GM12878 (cell line): ENCODE results near the gene FCRLA. TPM values are rescaled to one million over a fixed set of nuclear protein-coding genes. Genes with fewer than 3 reads are reported as not detected.

ENCODE experiments used
- ATAC-seq: fragments of 200-7000 bp; cut with Tn5 transposase; 3 replicates; pipeline ENCODE4 v1.9.1; 2020; ENCODE audit warnings: mild to moderate bottlenecking, moderate library complexity
- BruUV-seq: library from RNA; stranded (reverse); fragments of 400-500 nt; replicated peaks from 2 replicates; lab custom pipeline; 2021; lab: Mats Ljungman, UMichigan
- CTCF ChIA-PET: fragments of 300-600 bp; sonication (Branson Sonifier 250); formaldehyde crosslinking; extraction: SDS; loops from one replicate; lab custom pipeline; 2021; ENCODE audit warnings: inconsistent platforms; lab: Yijun Ruan, JAX
- POLR2A ChIA-PET: fragments of 350-600 bp; formaldehyde crosslinking; extraction: SDS; loops from one replicate; lab custom pipeline; 2021; ENCODE audit warnings: inconsistent platforms; lab: Charles Lee
- RAD21 ChIA-PET: fragments of 300-600 bp; sonication (Branson Sonifier 250); formaldehyde crosslinking; loops from one replicate; lab custom pipeline; 2023; ENCODE audit warnings: antibody characterized with exemption; ENCODE audit not compliant: unreplicated experiment; lab: Charles Lee
- SMC1A ChIA-PET: fragments of 300-600 bp; sonication (Branson Sonifier 250); formaldehyde crosslinking; loops from one replicate; lab custom pipeline; 2023; ENCODE audit not compliant: unreplicated experiment, uncharacterized antibody; lab: Charles Lee
- DNase-seq: peaks from one replicate; pipeline ENCODE4 v3.0.0-alpha.2; 2011; ENCODE audit warnings: low read depth, low spot score
- FAIRE-seq: peaks from 3 replicates; lab custom pipeline; 2011; peaks lifted over from hg19 to GRCh38; lab: Jason Lieb, UNC
- H2AFZ ChIP-seq: 2 replicates; pipeline ENCODE4 v1.6.0; 2011; ENCODE audit warnings: low read depth, low read length, control low read depth; ENCODE audit not compliant: control insufficient read depth
- H3K27ac ChIP-seq: 2 replicates; pipeline ENCODE4 v1.5.1; 2011; ENCODE audit warnings: control low read depth; ENCODE audit not compliant: control insufficient read depth, insufficient read depth
- H3K27me3 ChIP-seq, 2 experiments: replicated peaks in 1 of 2; 2 replicates each; pipeline versions ENCODE4 v1.6.0 to v1.6.1; 2011; ENCODE audit warnings: low read length in 1 of 2; ENCODE audit not compliant: control insufficient read depth in 2 of 2, insufficient read depth in 2 of 2
- H3K36me3 ChIP-seq, 2 experiments: 2 replicates each; pipeline ENCODE4 v1.5.1; 2011; ENCODE audit warnings: low read length in 1 of 2; ENCODE audit not compliant: control insufficient read depth in 2 of 2, insufficient read depth in 2 of 2
- H3K4me1 ChIP-seq: 2 replicates; pipeline ENCODE4 v1.6.1; 2011; ENCODE audit warnings: mild to moderate bottlenecking, low read length, moderate library complexity, mixed read lengths; ENCODE audit not compliant: control insufficient read depth, insufficient read depth
- H3K4me2 ChIP-seq: 2 replicates; pipeline ENCODE4 v1.6.0; 2011; ENCODE audit warnings: control low read depth; ENCODE audit not compliant: control insufficient read depth, insufficient read depth
- H3K4me3 ChIP-seq: fragments of 200-600 bp; sonication (generic); 2 replicates; pipeline ENCODE4 v1.5.1; 2016
- H3K79me2 ChIP-seq: 2 replicates; pipeline ENCODE4 v1.6.0; 2011; ENCODE audit warnings: low read length; ENCODE audit not compliant: control insufficient read depth, insufficient read depth
- H3K9ac ChIP-seq: 2 replicates; pipeline ENCODE4 v1.8.0; 2011; ENCODE audit warnings: low read length, control low read depth, mixed read lengths; ENCODE audit not compliant: control insufficient read depth, insufficient read depth
- H3K9me3 ChIP-seq: replicated peaks from 3 replicates; pipeline ENCODE4 v1.5.1; 2011; ENCODE audit warnings: mild to moderate bottlenecking, low read length; ENCODE audit not compliant: control insufficient read depth, insufficient read depth
- H4K20me1 ChIP-seq: 2 replicates; pipeline ENCODE4 v1.6.0; 2011; ENCODE audit not compliant: control insufficient read depth, insufficient read depth
- BCL11A ChIP-seq: IDR thresholded peaks from 2 replicates; pipeline ENCODE4 v1.6.1; 2011; ENCODE audit warnings: low read depth, low read length
- CBX5 ChIP-seq: sonication (generic); IDR thresholded peaks from 2 replicates; pipeline ENCODE4 v1.6.1; 2016; ENCODE audit warnings: low read depth, moderate library complexity, mild to moderate bottlenecking, inconsistent platforms
- KDM1A ChIP-seq: fragments of 200-600 bp; sonication (generic); IDR thresholded peaks from 2 replicates; pipeline ENCODE4 v1.6.1; 2016; ENCODE audit warnings: borderline replicate concordance
- KLF5 ChIP-seq: fragments of 450-650 bp; IDR thresholded peaks from 2 replicates; pipeline ENCODE4 v1.6.1; 2014; ENCODE audit warnings: mild to moderate bottlenecking; ENCODE audit not compliant: partially characterized antibody
- NFIC ChIP-seq: IDR thresholded peaks from 2 replicates; pipeline ENCODE4 v1.6.1; 2012; ENCODE audit warnings: low read depth, mild to moderate bottlenecking, inconsistent platforms, low read length, moderate library complexity
- SMAD5 ChIP-seq: IDR thresholded peaks from 2 replicates; pipeline ENCODE4 v1.6.1; 2016; ENCODE audit warnings: antibody characterized with exemption, low read depth
- SP1 ChIP-seq: IDR thresholded peaks from one replicate; pipeline ENCODE4 v1.6.1; 2011; ENCODE audit warnings: low read depth, low read length
- TARDBP ChIP-seq: IDR thresholded peaks from 2 replicates; pipeline ENCODE4 v1.6.1; 2016; ENCODE audit warnings: borderline replicate concordance
- TCF12 ChIP-seq: IDR thresholded peaks from 2 replicates; pipeline ENCODE4 v1.6.1; 2011; ENCODE audit warnings: low read depth, mild to moderate bottlenecking, low read length
- ZNF207 ChIP-seq: fragments of 450-650 bp; IDR thresholded peaks from 2 replicates; pipeline ENCODE4 v1.6.1; 2014; ENCODE audit warnings: antibody characterized with exemption, mild to moderate bottlenecking, borderline replicate concordance
- ZNF274 ChIP-seq: IDR thresholded peaks from one replicate; pipeline ENCODE4 v1.8.0; 2011; ENCODE audit not compliant: insufficient read length, insufficient read depth
- ZNF384 ChIP-seq: IDR thresholded peaks from 2 replicates; pipeline ENCODE4 v1.6.1; 2012; ENCODE audit warnings: low read depth, mild to moderate bottlenecking, low read length, improper control_type of control experiment, borderline replicate concordance
- WGBS: methylation state at CpG from one replicate; pipeline ENCODE4 v1.1.6; 2016; ENCODE audit warnings: low lambda C conversion rate; ENCODE audit not compliant: insufficient replicate concordance, insufficient coverage; ENCODE audit errors: missing lambda C conversion rate; 5-methylcytosine and 5-hydroxymethylcytosine counted together
- in situ Hi-C: fragments of 300-500 bp; cut with MboI; formaldehyde crosslinking; loops from 9 replicates; pipeline ENCODE4 v1.14.3; 2018; ENCODE audit warnings: mixed read lengths
- intact Hi-C: fragments of 100-400 bp; cut with micrococcal nuclease; formaldehyde crosslinking; loops from one replicate; pipeline ENCODE4 v1.14.2; 2022; ENCODE audit not compliant: unreplicated experiment
- polyA plus RNA-seq, 11 experiments: library from polyadenylated mRNA; depleted of rRNA in 4 of 11; unstranded in 6 of 11; stranded (reverse) in 5 of 11; fragments of >200 nt; fragmentation: Nextera tagmentation in 4 of 11; fragmentation: Illumina TruSeq in 1 of 11; extraction: Ambion mirVana in 4 of 11; extraction: Trizol in 1 of 11; gene quantifications; 1 replicate in 1 of 11; 2 replicates in 10 of 11; pipeline versions ENCODE4 v1.2.1 to v1.2.3, GENCODE V29; 2011 to 2016; ENCODE audit warnings: inconsistent platforms in 2 of 11, missing spikeins in 2 of 11, low read depth in 1 of 11
- total RNA-seq, 4 experiments: library from RNA; depleted of rRNA in 3 of 4; stranded (reverse); fragments of >200 nt in 3 of 4; fragmentation: Illumina TruSeq in 1 of 4; extraction: Trizol in 1 of 4; gene quantifications; 2 replicates each; pipeline versions ENCODE4 v1.2.1 to v1.2.3, GENCODE V29; 2013 to 2021
- TF ChIP-seq, protein P1 (sequence below): IDR thresholded peaks from 2 replicates; pipeline ENCODE4 v1.6.1; 2012; ENCODE audit warnings: low read depth, low read length, improper control_type of control experiment
- TF ChIP-seq, protein P2 (sequence below): fragments of 450-650 bp; IDR thresholded peaks from 2 replicates; pipeline ENCODE4 v1.6.1; 2017; ENCODE audit warnings: mild to moderate bottlenecking, moderate library complexity
- TF ChIP-seq, protein P3 (sequence below): IDR thresholded peaks from 2 replicates; pipeline ENCODE4 v1.6.1; 2011; ENCODE audit warnings: low read depth, low read length, improper control_type of control experiment, borderline replicate concordance
- TF ChIP-seq, protein P4 (sequence below): IDR thresholded peaks from 2 replicates; pipeline ENCODE4 v1.6.1; 2012; ENCODE audit warnings: low read depth, low read length, improper control_type of control experiment

Gene FCRLA
- total and polyA plus RNA-seq, 10 of the 15 experiments (the other 5 are each of a cell fraction or from before 2014, with no cell fraction given): 130 to 714 (median 374) TPM

DNA sequence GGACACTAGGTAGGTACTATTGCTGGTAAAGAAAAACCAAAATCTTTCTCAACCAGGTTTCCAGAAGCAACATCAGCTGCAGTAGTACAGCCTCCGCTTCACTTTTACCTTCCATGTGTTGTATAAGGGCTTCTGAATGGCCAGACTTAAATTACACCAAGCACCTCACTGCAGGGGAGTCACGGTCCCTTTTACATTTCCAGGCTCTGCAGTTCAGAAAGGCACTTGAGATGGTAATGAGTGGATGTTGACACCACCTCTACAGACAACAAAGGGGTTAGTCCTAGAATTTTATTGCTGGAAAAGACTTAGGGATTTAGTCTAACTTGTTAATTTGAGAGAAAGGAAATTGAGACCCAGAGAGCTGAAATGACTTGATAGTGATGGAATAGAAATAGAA is 30.6 kb downstream of the FCRLA start:
- no peak overlapping the region; the same call in 1 of the 2 replicates for H3K27ac ChIP-seq
- H3K9ac ChIP-seq: no peak overlapping the region
- intact Hi-C loops: loop anchor here (2.0 to 5.0 kb wide), 2 partner anchors 31 to 170 kb away; partner anchors contain the start of gene FCRLA
- SMC1A ChIA-PET: interaction anchor here (0.6 to 9.7 kb wide), 22 partner anchors 9 to 355 kb away, joined by 3 to 97 read pairs (median 6); partner anchors contain the start of genes DUSP12, FCGR2A and FCRLA
- in situ Hi-C loops: loop anchor here (5.0 kb wide), 1 partner anchor 90 kb away; no protein-coding TSS in a partner anchor
- peaks cover 56% of the 10 kb centered on the region for H3K4me1 ChIP-seq
- TF ChIP-seq KLF5 (no peak), BCL11A (no peak), SP1 (no peak), TCF12 (no peak), CBX5 (no peak), NFIC (no peak), TARDBP (no peak), ZNF274 (no peak), KDM1A (no peak), ZNF384 (no peak), SMAD5 (no peak), ZNF207 (no peak)
- TF ChIP-seq, protein P1, sequence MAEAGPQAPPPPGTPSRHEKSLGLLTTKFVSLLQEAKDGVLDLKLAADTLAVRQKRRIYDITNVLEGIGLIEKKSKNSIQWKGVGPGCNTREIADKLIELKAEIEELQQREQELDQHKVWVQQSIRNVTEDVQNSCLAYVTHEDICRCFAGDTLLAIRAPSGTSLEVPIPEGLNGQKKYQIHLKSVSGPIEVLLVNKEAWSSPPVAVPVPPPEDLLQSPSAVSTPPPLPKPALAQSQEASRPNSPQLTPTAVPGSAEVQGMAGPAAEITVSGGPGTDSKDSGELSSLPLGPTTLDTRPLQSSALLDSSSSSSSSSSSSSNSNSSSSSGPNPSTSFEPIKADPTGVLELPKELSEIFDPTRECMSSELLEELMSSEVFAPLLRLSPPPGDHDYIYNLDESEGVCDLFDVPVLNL: no peak
- TF ChIP-seq, protein P2, sequence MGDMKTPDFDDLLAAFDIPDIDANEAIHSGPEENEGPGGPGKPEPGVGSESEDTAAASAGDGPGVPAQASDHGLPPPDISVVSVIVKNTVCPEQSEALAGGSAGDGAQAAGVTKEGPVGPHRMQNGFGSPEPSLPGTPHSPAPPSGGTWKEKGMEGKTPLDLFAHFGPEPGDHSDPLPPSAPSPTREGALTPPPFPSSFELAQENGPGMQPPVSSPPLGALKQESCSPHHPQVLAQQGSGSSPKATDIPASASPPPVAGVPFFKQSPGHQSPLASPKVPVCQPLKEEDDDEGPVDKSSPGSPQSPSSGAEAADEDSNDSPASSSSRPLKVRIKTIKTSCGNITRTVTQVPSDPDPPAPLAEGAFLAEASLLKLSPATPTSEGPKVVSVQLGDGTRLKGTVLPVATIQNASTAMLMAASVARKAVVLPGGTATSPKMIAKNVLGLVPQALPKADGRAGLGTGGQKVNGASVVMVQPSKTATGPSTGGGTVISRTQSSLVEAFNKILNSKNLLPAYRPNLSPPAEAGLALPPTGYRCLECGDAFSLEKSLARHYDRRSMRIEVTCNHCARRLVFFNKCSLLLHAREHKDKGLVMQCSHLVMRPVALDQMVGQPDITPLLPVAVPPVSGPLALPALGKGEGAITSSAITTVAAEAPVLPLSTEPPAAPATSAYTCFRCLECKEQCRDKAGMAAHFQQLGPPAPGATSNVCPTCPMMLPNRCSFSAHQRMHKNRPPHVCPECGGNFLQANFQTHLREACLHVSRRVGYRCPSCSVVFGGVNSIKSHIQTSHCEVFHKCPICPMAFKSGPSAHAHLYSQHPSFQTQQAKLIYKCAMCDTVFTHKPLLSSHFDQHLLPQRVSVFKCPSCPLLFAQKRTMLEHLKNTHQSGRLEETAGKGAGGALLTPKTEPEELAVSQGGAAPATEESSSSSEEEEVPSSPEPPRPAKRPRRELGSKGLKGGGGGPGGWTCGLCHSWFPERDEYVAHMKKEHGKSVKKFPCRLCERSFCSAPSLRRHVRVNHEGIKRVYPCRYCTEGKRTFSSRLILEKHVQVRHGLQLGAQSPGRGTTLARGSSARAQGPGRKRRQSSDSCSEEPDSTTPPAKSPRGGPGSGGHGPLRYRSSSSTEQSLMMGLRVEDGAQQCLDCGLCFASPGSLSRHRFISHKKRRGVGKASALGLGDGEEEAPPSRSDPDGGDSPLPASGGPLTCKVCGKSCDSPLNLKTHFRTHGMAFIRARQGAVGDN: no peak
- TF ChIP-seq, protein P3, sequence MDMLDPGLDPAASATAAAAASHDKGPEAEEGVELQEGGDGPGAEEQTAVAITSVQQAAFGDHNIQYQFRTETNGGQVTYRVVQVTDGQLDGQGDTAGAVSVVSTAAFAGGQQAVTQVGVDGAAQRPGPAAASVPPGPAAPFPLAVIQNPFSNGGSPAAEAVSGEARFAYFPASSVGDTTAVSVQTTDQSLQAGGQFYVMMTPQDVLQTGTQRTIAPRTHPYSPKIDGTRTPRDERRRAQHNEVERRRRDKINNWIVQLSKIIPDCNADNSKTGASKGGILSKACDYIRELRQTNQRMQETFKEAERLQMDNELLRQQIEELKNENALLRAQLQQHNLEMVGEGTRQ: no peak
- TF ChIP-seq, protein P4, sequence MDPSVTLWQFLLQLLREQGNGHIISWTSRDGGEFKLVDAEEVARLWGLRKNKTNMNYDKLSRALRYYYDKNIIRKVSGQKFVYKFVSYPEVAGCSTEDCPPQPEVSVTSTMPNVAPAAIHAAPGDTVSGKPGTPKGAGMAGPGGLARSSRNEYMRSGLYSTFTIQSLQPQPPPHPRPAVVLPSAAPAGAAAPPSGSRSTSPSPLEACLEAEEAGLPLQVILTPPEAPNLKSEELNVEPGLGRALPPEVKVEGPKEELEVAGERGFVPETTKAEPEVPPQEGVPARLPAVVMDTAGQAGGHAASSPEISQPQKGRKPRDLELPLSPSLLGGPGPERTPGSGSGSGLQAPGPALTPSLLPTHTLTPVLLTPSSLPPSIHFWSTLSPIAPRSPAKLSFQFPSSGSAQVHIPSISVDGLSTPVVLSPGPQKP: no peak
- TF ChIP-seq, all 136 proteins: peak for 0
- no peak for DNase-seq
- Histone ChIP-seq H2AFZ (no peak overlapping the region), H3K9me3 (no peaks in the 10 kb centered on the region), H3K4me2 (no peak overlapping the region), H3K27me3 (no peaks in the 10 kb centered on the region), H3K36me3 (no peaks in the 10 kb centered on the region), H3K79me2 (no peaks in the 10 kb centered on the region), H3K4me3 (no peak overlapping the region), H4K20me1 (no peaks in the 10 kb centered on the region)
- CTCF ChIA-PET: interaction anchor here (0.8 to 16.4 kb wide), 23 partner anchors 10 to 512 kb away, joined by 3 to 262 read pairs (median 5); partner anchors contain the start of genes DUSP12, FCRLA and TOMM40L
- no peak for FAIRE-seq
- RAD21 ChIA-PET: interaction anchor here (0.6 to 6.4 kb wide), 19 partner anchors 10 to 511 kb away, joined by 3 to 85 read pairs (median 9); partner anchors contain the start of genes DUSP12, FCRLA, FCRLB and TOMM40L
- ATAC-seq: no peak
- no TSS peak for BruUV-seq
- 93% methylated on average over 2 of the region's 2 CpGs for whole genome bisulfite sequencing
- POLR2A ChIA-PET: interaction anchor here (2.0 to 5.0 kb wide), 3 partner anchors 10 to 30 kb away, joined by 6 to 34 read pairs (median 23); partner anchors contain the start of gene FCRLA
